Mesodermal cell (in vitro differentiated cells): Measurements from ENCODE around the gene LARGE2.

Experiments used
- H3K27ac ChIP-seq: 2 replicates; pipeline ENCODE4 v1.7.0; 2013; ENCODE audit warnings: mild to moderate bottlenecking, low read depth, low read length, moderate library complexity; ENCODE audit not compliant: severe bottlenecking
- H3K36me3 ChIP-seq: 2 replicates; pipeline ENCODE4 v1.7.1; 2013; ENCODE audit warnings: mild to moderate bottlenecking, low read length, moderate library complexity; ENCODE audit not compliant: control insufficient read depth, insufficient read depth
- H3K4me1 ChIP-seq: one replicate; pipeline ENCODE4 v1.7.1; 2013; ENCODE audit warnings: mild to moderate bottlenecking, low read length; ENCODE audit not compliant: insufficient read depth, control insufficient read depth, poor library complexity, severe bottlenecking
- H3K4me3 ChIP-seq: 2 replicates; pipeline ENCODE4 v1.7.0; 2013; ENCODE audit warnings: low read length, control low read depth, mild to moderate bottlenecking; ENCODE audit not compliant: insufficient read depth, poor library complexity, severe bottlenecking; ENCODE audit errors: extremely low read depth
- H3K9me3 ChIP-seq: 2 replicates; pipeline ENCODE4 v1.7.1; 2013; ENCODE audit warnings: mild to moderate bottlenecking, low read length, moderate library complexity; ENCODE audit not compliant: control insufficient read depth
- WGBS, 2 experiments: methylation state at CpG; one replicate each; pipeline ENCODE4 v1.1.5; 2013; ENCODE audit warnings: missing lambda C conversion rate in 2 of 2; ENCODE audit not compliant: insufficient coverage in 2 of 2; 5-methylcytosine and 5-hydroxymethylcytosine counted together

The LARGE2 gene

GRCh38 chr11:45926536-45927331, 4.3 kb downstream of the LARGE2 start:
- WGBS, 2 experiments = 88 to 100% methylated on average over 8 to 9 of the region's 12 CpGs

GRCh38 chr11:45927332-45927683, 4.9 kb downstream of the LARGE2 start:
- no peak overlapping the region for H3K27ac ChIP-seq

More at GRCh38 chr11:45926536-45927331, 4.3 kb downstream of the LARGE2 start:
- Histone ChIP-seq H3K36me3 (peaks cover 8% of the 10 kb centered on the region), H3K4me1 (no peaks in the 10 kb centered on the region), H3K27ac (no peak overlapping the region), H3K9me3 (no peaks in the 10 kb centered on the region), H3K4me3 (no peak overlapping the region)

GRCh38 chr11:45927684-45928413, 5.4 kb downstream of the LARGE2 start:
- 94 to 95% methylated on average over 24 to 27 of the region's 27 CpGs for WGBS, 2 experiments
- H3K4me1 ChIP-seq = no peaks in the 10 kb centered on the region
- H3K4me3 ChIP-seq = no peak overlapping the region
- H3K36me3 ChIP-seq = peaks cover 16% of the 10 kb centered on the region
- H3K9me3 ChIP-seq = no peaks in the 10 kb centered on the region
- H3K27ac ChIP-seq = no peak overlapping the region

More at GRCh38 chr11:45927332-45927683, 4.9 kb downstream of the LARGE2 start:
- no peak overlapping the region for H3K4me3 ChIP-seq
- 83 to 91% methylated on average over 12 to 14 of the region's 15 CpGs for WGBS, 2 experiments
- H3K4me1 ChIP-seq = no peaks in the 10 kb centered on the region
- H3K9me3 ChIP-seq = no peaks in the 10 kb centered on the region
- H3K36me3 ChIP-seq = peaks cover 12% of the 10 kb centered on the region

- peaks cover 24% of the 10 kb centered on the region for H3K36me3 ChIP-seq
- 87 to 98% methylated on average over 11 to 12 of the region's 13 CpGs for WGBS, 2 experiments
- no peaks in the 10 kb centered on the region for H3K4me1 ChIP-seq
- H3K9me3 ChIP-seq = no peaks in the 10 kb centered on the region
- H3K27ac ChIP-seq = no peak overlapping the region
- H3K4me3 ChIP-seq = no peak overlapping the region
Observed at GRCh38 chr11:45928535-45929215, 6.2 kb downstream of the LARGE2 start.

GRCh38 chr11:45929486-45930030, 7.1 kb downstream of the LARGE2 start:
- Histone ChIP-seq H3K36me3 (peaks cover 33% of the 10 kb centered on the region), H3K4me3 (no peak overlapping the region), H3K4me1 (no peaks in the 10 kb centered on the region), H3K9me3 (no peaks in the 10 kb centered on the region), H3K27ac (no peak overlapping the region)
- WGBS, 2 experiments = 87 to 100% methylated on average over 3 to 4 of the region's 10 CpGs

GRCh38 chr11:45930031-45930794, 7.8 kb downstream of the LARGE2 start:
- no peaks in the 10 kb centered on the region for H3K4me1 ChIP-seq
- no peaks in the 10 kb centered on the region for H3K9me3 ChIP-seq
- H3K27ac ChIP-seq = no peak overlapping the region
- 93 to 98% methylated on average over 14 of the region's 14 CpGs for WGBS, 2 experiments
- no peak overlapping the region for H3K4me3 ChIP-seq
- peaks cover 39% of the 10 kb centered on the region for H3K36me3 ChIP-seq

GRCh38 chr11:45930951-45931570, 8.6 kb downstream of the LARGE2 start:
- Histone ChIP-seq H3K36me3 (peaks cover 47% of the 10 kb centered on the region), H3K4me1 (no peaks in the 10 kb centered on the region), H3K9me3 (no peaks in the 10 kb centered on the region), H3K27ac (no peak overlapping the region), H3K4me3 (no peak overlapping the region)
- 90 to 95% methylated on average over 5 to 6 of the region's 8 CpGs for WGBS, 2 experiments

GRCh38 chr11:45931739-45932138, 9.3 kb downstream of the LARGE2 start:
- Histone ChIP-seq H3K4me3 (no peak overlapping the region), H3K4me1 (no peaks in the 10 kb centered on the region), H3K36me3 (peaks cover 54% of the 10 kb centered on the region), H3K9me3 (no peaks in the 10 kb centered on the region), H3K27ac (no peak overlapping the region)
- WGBS, 2 experiments = 95 to 100% methylated on average over 9 to 10 of the region's 10 CpGs

GRCh38 chr11:45932217-45932616, 9.8 kb downstream of the LARGE2 start:
- Histone ChIP-seq H3K27ac (no peak overlapping the region), H3K36me3 (peaks cover 59% of the 10 kb centered on the region), H3K4me3 (no peak overlapping the region), H3K9me3 (no peaks in the 10 kb centered on the region), H3K4me1 (no peaks in the 10 kb centered on the region)
- 96 to 98% methylated on average over 5 to 7 of the region's 8 CpGs for WGBS, 2 experiments
